HepG2 (cell line): ENCODE data around the gene CYTH1. TPM values are rescaled to one million over a fixed set of nuclear protein-coding genes. Genes with fewer than 3 reads are reported as not detected.

Experiments used
- CC2D1A ChIP-seq: sonication (generic); formaldehyde crosslinking; IDR thresholded peaks from 2 replicates; pipeline ENCODE4 v1.8.1; 2023; ENCODE audit warnings: mild to moderate bottlenecking, missing genetic modification reagents
- HNF1A ChIP-seq, 2 experiments: sonication (generic) in 1 of 2; formaldehyde crosslinking in 1 of 2; IDR thresholded peaks; 2 replicates each; pipeline versions ENCODE4 v1.4.0 to v1.6.1; 2016 to 2020; ENCODE audit warnings: borderline replicate concordance in 1 of 2, low read depth in 1 of 2, mild to moderate bottlenecking in 1 of 2, missing genetic modification reagents in 1 of 2
- HNF4A ChIP-seq: sonication (generic); formaldehyde crosslinking; IDR thresholded peaks from 2 replicates; pipeline ENCODE4 v1.4.0; 2020; ENCODE audit warnings: missing genetic modification reagents
- KLF11 ChIP-seq: IDR thresholded peaks from 2 replicates; pipeline ENCODE4 v1.6.1; 2016; ENCODE audit warnings: missing compliant biosample characterization
- MIER3 ChIP-seq: IDR thresholded peaks from 2 replicates; pipeline ENCODE4 v1.6.1; 2016; ENCODE audit warnings: missing compliant biosample characterization, borderline replicate concordance
- POGK ChIP-seq: sonication (generic); formaldehyde crosslinking; conservative IDR thresholded peaks from 2 replicates; pipeline ENCODE4 v1.8.0; 2022; ENCODE audit warnings: mild to moderate bottlenecking, moderate library complexity, missing genetic modification reagents
- SP140L ChIP-seq: sonication (generic); formaldehyde crosslinking; IDR thresholded peaks from 2 replicates; pipeline ENCODE4 v1.4.0; 2020; ENCODE audit warnings: missing genetic modification reagents, borderline replicate concordance
- ZNF562 ChIP-seq: sonication (generic); formaldehyde crosslinking; IDR thresholded peaks from 2 replicates; pipeline ENCODE4 v1.8.0; 2022; ENCODE audit warnings: missing genetic modification reagents, borderline replicate concordance
- ZNF660 ChIP-seq: sonication (generic); formaldehyde crosslinking; IDR thresholded peaks from 2 replicates; pipeline ENCODE4 v1.5.1; 2020; ENCODE audit warnings: mild to moderate bottlenecking, low read depth, missing genetic modification reagents, borderline replicate concordance
- ZNF775 ChIP-seq: sonication (generic); formaldehyde crosslinking; IDR thresholded peaks from 2 replicates; pipeline ENCODE4 v1.4.0; 2020; ENCODE audit warnings: missing genetic modification reagents, mild to moderate bottlenecking, moderate library complexity, borderline replicate concordance
- ZNF816 ChIP-seq: sonication (generic); formaldehyde crosslinking; IDR thresholded peaks from 2 replicates; pipeline ENCODE4 v1.8.0; 2022; ENCODE audit warnings: missing genetic modification reagents, mild to moderate bottlenecking, borderline replicate concordance
- polyA plus RNA-seq, 8 experiments: library from polyadenylated mRNA; depleted of rRNA in 3 of 8; stranded (reverse) in 7 of 8; unstranded in 1 of 8; fragments of >200 nt; fragmentation: Illumina TruSeq in 4 of 8; extraction: Trizol in 4 of 8; gene quantifications; 2 replicates each; pipeline versions ENCODE4 v1.2.1 to v1.2.3, GENCODE V29; 2011 to 2016; ENCODE audit warnings: low read depth in 4 of 8, missing spikeins in 1 of 8, mixed read lengths in 1 of 8; ENCODE audit not compliant: insufficient read depth in 1 of 8
- total RNA-seq, 5 experiments: library from RNA; depleted of rRNA; stranded (reverse); fragments of >200 nt; fragmentation: Illumina TruSeq; extraction: Trizol; gene quantifications; 2 replicates each; pipeline ENCODE4 v1.2.3, GENCODE V29; 2016; ENCODE audit warnings: low read depth in 1 of 5
- TF ChIP-seq, protein P1 (sequence below): sonication (generic); formaldehyde crosslinking; IDR thresholded peaks from 2 replicates; pipeline ENCODE4 v1.5.0; 2020; ENCODE audit warnings: missing genetic modification reagents
- TF ChIP-seq, protein P2 (sequence below): sonication (generic); formaldehyde crosslinking; IDR thresholded peaks from 2 replicates; pipeline ENCODE4 v1.4.0; 2020; ENCODE audit warnings: missing genetic modification reagents
- TF ChIP-seq, protein P3 (sequence below): sonication (generic); formaldehyde crosslinking; IDR thresholded peaks from 2 replicates; pipeline ENCODE4 v1.8.1; 2023; ENCODE audit warnings: mild to moderate bottlenecking, missing genetic modification reagents
- TF ChIP-seq, protein P4 (sequence below): sonication (generic); formaldehyde crosslinking; IDR thresholded peaks from 2 replicates; pipeline ENCODE4 v1.5.1; 2020; ENCODE audit warnings: mild to moderate bottlenecking, moderate library complexity, missing genetic modification reagents

CYTH1 gene
- total and polyA plus RNA-seq, 2 of the 13 experiments (the other 11 are each of a cell fraction or from before 2014, with no cell fraction given) = 20.1 to 48.9 TPM

DNA sequence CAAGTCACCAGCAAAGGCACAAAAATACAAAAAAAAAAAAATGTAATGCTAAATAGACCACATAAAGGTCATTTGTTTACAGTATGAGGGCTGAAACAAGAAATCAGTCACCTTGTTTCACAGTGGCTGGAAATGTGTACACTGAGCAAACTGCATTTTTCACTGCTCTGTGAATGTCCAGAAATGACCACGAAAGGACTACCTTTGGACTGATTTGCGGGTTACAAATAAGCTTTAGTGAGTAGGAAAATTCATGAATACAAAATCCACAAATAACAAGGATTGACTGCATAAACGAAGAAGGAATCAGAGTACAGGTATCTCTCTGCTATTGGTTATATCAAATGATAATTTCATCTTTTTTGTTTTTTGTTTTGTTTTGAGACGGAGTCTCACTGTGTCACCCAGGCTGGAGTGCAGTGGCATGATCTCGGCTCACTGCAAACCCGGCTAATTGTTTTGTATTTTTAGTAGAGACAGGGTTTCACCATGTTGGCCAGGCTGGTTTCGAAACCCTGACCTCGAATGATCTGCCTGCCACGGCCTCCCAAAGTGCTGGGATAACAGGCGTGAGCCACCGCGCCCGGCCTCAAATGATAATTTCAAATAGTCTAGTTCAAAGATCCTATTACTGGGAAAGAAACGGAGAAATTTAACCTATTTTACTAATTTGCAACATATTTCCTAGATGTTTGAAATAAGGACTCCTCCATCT, 30.5 kb downstream of the CYTH1 start (continued):
- no peak for TF ChIP-seq ZNF660 (CRISPR knock-in tag)
- no peak for TF ChIP-seq ZNF775 (CRISPR knock-in tag)
- no peak for TF ChIP-seq HNF1A (IDR thresholded peaks at IDR 0.05; ENCODE audit: low read depth)
- TF ChIP-seq HNF1A (CRISPR knock-in tag; IDR thresholded peaks at IDR 0.05; ENCODE audit: borderline replicate concordance) = 0 out of 2 replicates have a peak, but pooled peaks have one; percentile 2
- peak; percentile 47; the same call in 1 of the 2 replicates for TF ChIP-seq HNF4A (CRISPR knock-in tag)
- no peak for TF ChIP-seq CC2D1A (CRISPR knock-in tag)
- TF ChIP-seq, protein P1, sequence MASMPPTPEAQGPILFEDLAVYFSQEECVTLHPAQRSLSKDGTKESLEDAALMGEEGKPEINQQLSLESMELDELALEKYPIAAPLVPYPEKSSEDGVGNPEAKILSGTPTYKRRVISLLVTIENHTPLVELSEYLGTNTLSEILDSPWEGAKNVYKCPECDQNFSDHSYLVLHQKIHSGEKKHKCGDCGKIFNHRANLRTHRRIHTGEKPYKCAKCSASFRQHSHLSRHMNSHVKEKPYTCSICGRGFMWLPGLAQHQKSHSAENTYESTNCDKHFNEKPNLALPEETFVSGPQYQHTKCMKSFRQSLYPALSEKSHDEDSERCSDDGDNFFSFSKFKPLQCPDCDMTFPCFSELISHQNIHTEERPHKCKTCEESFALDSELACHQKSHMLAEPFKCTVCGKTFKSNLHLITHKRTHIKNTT (CRISPR knock-in tag) = no peak
- TF ChIP-seq MIER3 (CRISPR knock-in tag) = no peak; the same call in 1 of the 2 replicates
- TF ChIP-seq ZNF816 (CRISPR knock-in tag) = peak; percentile 81
- TF ChIP-seq POGK (CRISPR knock-in tag) = no peak; the same call in 1 of the 2 replicates
- TF ChIP-seq, protein P2, sequence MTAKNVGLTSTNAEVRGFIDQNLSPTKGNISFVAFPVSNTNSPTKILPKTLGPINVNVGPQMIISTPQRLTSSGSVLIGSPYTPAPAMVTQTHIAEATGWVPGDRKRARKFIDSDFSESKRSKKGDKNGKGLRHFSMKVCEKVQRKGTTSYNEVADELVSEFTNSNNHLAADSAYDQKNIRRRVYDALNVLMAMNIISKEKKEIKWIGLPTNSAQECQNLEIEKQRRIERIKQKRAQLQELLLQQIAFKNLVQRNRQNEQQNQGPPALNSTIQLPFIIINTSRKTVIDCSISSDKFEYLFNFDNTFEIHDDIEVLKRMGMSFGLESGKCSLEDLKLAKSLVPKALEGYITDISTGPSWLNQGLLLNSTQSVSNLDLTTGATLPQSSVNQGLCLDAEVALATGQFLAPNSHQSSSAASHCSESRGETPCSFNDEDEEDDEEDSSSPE (CRISPR knock-in tag) = peak; percentile 42
- TF ChIP-seq KLF11 = 0 out of 2 replicates have a peak, but pooled peaks have one; percentile 34
- TF ChIP-seq, protein P3, sequence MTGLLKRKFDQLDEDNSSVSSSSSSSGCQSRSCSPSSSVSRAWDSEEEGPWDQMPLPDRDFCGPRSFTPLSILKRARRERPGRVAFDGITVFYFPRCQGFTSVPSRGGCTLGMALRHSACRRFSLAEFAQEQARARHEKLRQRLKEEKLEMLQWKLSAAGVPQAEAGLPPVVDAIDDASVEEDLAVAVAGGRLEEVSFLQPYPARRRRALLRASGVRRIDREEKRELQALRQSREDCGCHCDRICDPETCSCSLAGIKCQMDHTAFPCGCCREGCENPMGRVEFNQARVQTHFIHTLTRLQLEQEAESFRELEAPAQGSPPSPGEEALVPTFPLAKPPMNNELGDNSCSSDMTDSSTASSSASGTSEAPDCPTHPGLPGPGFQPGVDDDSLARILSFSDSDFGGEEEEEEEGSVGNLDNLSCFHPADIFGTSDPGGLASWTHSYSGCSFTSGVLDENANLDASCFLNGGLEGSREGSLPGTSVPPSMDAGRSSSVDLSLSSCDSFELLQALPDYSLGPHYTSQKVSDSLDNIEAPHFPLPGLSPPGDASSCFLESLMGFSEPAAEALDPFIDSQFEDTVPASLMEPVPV (CRISPR knock-in tag) = no peak
- TF ChIP-seq SP140L = peak; percentile 82; the same call in 1 of the 2 replicates
- TF ChIP-seq, protein P4, sequence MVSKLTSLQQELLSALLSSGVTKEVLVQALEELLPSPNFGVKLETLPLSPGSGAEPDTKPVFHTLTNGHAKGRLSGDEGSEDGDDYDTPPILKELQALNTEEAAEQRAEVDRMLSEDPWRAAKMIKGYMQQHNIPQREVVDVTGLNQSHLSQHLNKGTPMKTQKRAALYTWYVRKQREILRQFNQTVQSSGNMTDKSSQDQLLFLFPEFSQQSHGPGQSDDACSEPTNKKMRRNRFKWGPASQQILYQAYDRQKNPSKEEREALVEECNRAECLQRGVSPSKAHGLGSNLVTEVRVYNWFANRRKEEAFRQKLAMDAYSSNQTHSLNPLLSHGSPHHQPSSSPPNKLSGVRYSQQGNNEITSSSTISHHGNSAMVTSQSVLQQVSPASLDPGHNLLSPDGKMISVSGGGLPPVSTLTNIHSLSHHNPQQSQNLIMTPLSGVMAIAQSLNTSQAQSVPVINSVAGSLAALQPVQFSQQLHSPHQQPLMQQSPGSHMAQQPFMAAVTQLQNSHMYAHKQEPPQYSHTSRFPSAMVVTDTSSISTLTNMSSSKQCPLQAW (CRISPR knock-in tag) = 0 out of 2 replicates have a peak, but pooled peaks have one; percentile 19
- no peak for TF ChIP-seq ZNF562 (CRISPR knock-in tag)
